Erythroblast (primary cell): ENCODE measurements around the gene GPR15LG.

Experiments
- GATA1 ChIP-seq: IDR thresholded peaks from 2 replicates; pipeline ENCODE4 v1.6.1; 2011; ENCODE audit warnings: low read depth, mild to moderate bottlenecking, control low read depth, low read length, moderate library complexity
- POLR2A ChIP-seq: IDR thresholded peaks from 2 replicates; pipeline ENCODE4 v1.6.1; 2011; ENCODE audit warnings: mild to moderate bottlenecking, low read length

DNA sequence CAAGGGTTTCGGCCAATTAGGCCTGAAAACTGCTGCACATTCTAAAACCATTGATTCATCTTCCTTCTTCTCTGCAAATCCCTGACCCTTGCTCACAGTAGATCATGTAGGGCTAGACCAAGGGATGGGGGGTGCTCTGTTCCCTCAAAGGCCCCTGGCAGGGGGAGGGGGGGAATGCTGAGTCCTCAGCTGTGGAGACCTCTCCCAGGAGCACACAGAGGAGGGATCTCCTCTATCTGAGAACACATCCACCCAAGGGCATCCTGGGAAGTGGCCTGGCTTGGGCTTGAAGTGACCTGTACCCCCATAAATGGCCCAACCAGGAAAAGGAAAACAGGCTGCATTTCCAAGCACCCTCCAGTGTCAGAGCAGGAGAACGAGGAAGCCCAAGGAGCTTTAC, 19.7 kb downstream of the GPR15LG start:
- TF ChIP-seq POLR2A (no peak), GATA1 (no peak)
